GM18502 (cell line): Measurements from ENCODE around the gene PCDHA8.
"Not testable (repeated sequence)": the region's sequence is repeated elsewhere in the genome, so short reads cannot be mapped to it uniquely, and the experiment has no call there.

Experiments used
- ATAC-seq: cut with Tn5 transposase; IDR thresholded peaks from one replicate; pipeline ENCODE4 v1.9.1; 2021; ENCODE audit warnings: mild to moderate bottlenecking; ENCODE audit not compliant: unreplicated experiment, poor library complexity

PCDHA8 gene

GRCh38 chr5:140827704-140828361 lies 13.2 kb upstream of the PCDHA8 start, which contains the start of gene PCDHA6:
PCDHA6 (plus strand) TSS chr5:140827960; CDS start chr5:140828092, 132 bp downstream.
- no peak for ATAC-seq

GRCh38 chr5:140828362-140828737 lies 12.6 kb upstream of the PCDHA8 start:
- ATAC-seq: no peak

GRCh38 chr5:140829511-140830501 lies 11.2 kb upstream of the PCDHA8 start:
- not testable (repeated sequence) for ATAC-seq

- ATAC-seq: no peak
Measured at GRCh38 chr5:140833993-140834392, 7.0 kb upstream of the PCDHA8 start, which contains the start of gene PCDHA7. PCDHA7 (plus strand) TSS chr5:140834269; CDS start chr5:140834384, 115 bp downstream.

GRCh38 chr5:140834439-140835008 lies 6.5 kb upstream of the PCDHA8 start:
- ATAC-seq: not testable (repeated sequence)

GRCh38 chr5:140835622-140836510 lies 5.1 kb upstream of the PCDHA8 start:
- no peak for ATAC-seq

- ATAC-seq: no peak
Measured at GRCh38 chr5:140842798-140843733, 2.1 kb downstream of the PCDHA8 start.

GRCh38 chr5:140848139-140849102 lies 7.4 kb downstream of the PCDHA8 start, which contains the start of gene PCDHA9:
PCDHA9 (plus strand) TSS chr5:140848382; CDS start chr5:140848496, 114 bp downstream.
- ATAC-seq: not testable (repeated sequence)

GRCh38 chr5:140849831-140850634 lies 9.0 kb downstream of the PCDHA8 start:
- not testable (repeated sequence) for ATAC-seq

- ATAC-seq: no peak
Measured at GRCh38 chr5:140855772-140856674, 15.0 kb downstream of the PCDHA8 start, which contains the start of gene PCDHA10. PCDHA10 (plus strand) TSS chr5:140855897; CDS start chr5:140856049, 152 bp downstream.

GRCh38 chr5:140857177-140857986 lies 16.4 kb downstream of the PCDHA8 start:
- no peak for ATAC-seq

GRCh38 chr5:140857987-140858240 lies 16.9 kb downstream of the PCDHA8 start:
- no peak for ATAC-seq

- ATAC-seq: no peak
Measured at GRCh38 chr5:140862441-140863295, 21.7 kb downstream of the PCDHA8 start.
